ENCODE measurements around the gene INCA1. TPM values are rescaled to one million over a fixed set of nuclear protein-coding genes. Genes with fewer than 3 reads are reported as not detected.

The INCA1 gene
- total RNA-seq, 2 donors from 2014 or later: 1.7 to 2.9 TPM

DNA sequence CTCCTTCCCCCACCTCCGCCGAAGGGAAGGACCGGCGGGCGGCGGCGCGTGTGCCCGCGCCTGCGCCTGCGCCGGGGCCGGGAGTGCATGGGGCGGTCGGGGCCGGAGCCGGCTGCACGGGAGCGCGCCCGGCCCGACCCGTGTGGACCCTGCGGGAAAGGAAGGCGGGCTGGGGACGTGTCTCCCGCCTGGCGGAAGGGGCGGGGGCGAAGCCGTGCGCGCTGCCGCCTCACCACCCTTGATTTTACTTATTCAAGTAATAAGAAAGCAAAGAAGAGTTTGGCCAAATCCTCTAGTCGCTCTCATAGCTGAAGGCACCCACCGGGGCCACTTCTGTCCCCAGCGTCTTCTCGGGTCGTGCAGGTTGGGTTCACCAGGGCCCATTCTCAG is 48.4 kb downstream of the INCA1 start:
- H3K4me1 ChIP-seq: peaks cover 0 to 64% of the 10 kb centered on the region in 2 donors

DNA sequence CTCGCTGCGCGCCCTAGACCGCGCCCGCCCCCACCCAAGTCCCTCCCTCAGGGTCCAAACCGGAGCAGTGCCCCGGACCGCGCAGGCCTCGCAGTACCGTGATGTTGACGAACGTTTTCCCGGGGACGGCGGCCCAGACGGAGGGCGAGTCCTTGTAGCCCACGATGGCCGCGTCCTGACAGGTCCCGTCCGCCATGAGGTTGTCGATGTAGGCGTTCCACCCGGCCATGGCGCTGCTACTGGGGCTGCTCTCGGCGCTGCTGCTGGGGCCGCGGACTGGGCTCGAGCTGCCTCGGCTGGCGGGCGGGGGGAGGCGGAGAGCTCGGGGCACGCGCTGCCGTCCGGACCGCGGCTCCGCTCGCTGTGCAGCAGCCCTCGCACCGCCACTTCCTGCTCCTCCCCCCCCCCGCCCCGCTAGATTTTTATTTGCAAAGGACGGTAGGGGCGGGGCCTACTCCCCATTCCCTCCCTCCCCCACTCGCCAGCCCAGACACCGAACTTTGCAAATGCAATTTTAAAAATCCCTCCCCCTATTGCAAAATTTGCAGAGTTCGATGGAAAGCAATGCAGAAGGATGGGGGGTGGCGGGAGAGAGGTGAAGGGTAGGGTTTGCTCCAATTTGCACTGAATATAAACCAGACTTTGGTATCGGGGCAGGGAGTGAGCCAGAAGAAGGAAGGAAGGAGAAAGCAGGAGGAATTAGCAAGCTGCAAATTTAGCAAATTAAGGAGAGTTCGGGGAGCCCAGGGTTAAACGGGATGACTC is 49.0 kb downstream of the INCA1 start, which contains the start of gene PFN1:
TSS of gene PFN1 (minus strand) at position 365 of the 765 bp plus-strand sequence. CDS start at position 229, 136 bp downstream.
- Histone ChIP-seq H3K27me3 (no peaks in the 10 kb centered on the region), H3K27ac (peak within 1 kb of the TSS; percentile 98 to 100), H3K36me3 (peaks cover 24% of the 10 kb centered on the region), H3K4me1 (peaks cover 0 to 67% of the 10 kb centered on the region in 2 donors), H3K4me3 (peak within 1 kb of the TSS; percentile 80 to 89), H3K9me3 (no peaks in the 10 kb centered on the region)
- TF ChIP-seq, protein P1, sequence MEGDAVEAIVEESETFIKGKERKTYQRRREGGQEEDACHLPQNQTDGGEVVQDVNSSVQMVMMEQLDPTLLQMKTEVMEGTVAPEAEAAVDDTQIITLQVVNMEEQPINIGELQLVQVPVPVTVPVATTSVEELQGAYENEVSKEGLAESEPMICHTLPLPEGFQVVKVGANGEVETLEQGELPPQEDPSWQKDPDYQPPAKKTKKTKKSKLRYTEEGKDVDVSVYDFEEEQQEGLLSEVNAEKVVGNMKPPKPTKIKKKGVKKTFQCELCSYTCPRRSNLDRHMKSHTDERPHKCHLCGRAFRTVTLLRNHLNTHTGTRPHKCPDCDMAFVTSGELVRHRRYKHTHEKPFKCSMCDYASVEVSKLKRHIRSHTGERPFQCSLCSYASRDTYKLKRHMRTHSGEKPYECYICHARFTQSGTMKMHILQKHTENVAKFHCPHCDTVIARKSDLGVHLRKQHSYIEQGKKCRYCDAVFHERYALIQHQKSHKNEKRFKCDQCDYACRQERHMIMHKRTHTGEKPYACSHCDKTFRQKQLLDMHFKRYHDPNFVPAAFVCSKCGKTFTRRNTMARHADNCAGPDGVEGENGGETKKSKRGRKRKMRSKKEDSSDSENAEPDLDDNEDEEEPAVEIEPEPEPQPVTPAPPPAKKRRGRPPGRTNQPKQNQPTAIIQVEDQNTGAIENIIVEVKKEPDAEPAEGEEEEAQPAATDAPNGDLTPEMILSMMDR (IDR thresholded peaks at IDR 0.05): no peak
- DNase-seq (ENCODE audit: low spot score): peak; percentile 92

More for the DNA sequence above, 48.4 kb downstream of the INCA1 start:
- peak overlapping the region; percentile 80 to 89 for H3K4me3 ChIP-seq
- H3K9me3 ChIP-seq: no peaks in the 10 kb centered on the region
- H3K27ac ChIP-seq: peak overlapping the region; percentile 98 to 100
- DNase-seq (ENCODE audit: low spot score): peak; percentile 74
- H3K27me3 ChIP-seq: no peaks in the 10 kb centered on the region
- peaks cover 19% of the 10 kb centered on the region for H3K36me3 ChIP-seq
- TF ChIP-seq, protein P1 (IDR thresholded peaks at IDR 0.05): no peak

DNA sequence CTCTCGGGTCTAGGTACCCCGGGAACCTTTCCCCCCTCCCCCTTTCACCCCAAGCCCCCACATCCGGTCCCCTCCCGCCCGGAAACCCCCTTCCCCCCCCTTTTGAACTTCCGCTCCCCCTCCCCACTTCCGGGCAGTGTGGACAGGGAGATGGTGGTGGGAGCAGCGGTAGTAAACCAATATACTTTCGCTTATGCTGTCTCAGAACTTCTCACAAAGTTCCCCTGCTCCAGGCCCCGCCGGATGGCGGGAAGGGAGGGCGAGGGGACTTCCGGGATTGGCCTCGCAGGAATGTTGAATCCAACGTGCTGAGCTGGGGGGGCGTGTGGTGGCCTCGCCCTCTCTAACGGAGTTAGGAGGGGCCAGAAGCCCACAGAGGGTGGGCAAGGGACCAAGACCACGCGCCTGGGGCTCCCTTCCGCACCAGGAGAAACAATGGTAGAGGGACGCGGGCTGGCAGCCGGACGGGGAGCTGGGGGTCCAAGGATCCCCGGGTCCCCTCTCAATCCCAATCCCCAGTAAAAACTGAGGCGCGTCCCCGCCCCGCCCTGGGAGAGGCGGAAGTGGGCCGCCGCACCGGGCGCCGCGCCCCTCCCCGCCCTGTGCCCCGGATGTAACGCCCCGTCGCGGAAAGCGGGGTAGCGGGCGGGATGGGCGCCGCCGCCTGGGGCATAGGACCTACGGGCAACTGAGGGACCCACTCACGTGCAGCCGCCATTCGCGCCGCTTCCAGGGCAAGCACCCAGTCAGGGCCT is 49.7 kb downstream of the INCA1 start:
- Histone ChIP-seq H3K27ac (peak overlapping the region; percentile 98 to 100), H3K4me3 (peak overlapping the region; percentile 80 to 89), H3K27me3 (no peaks in the 10 kb centered on the region), H3K9me3 (no peaks in the 10 kb centered on the region), H3K4me1 (peaks cover 0 to 60% of the 10 kb centered on the region in 2 donors), H3K36me3 (peaks cover 32% of the 10 kb centered on the region)
- no peak for DNase-seq (ENCODE audit: low spot score)
- TF ChIP-seq, protein P1 (IDR thresholded peaks at IDR 0.05): no peak

DNA sequence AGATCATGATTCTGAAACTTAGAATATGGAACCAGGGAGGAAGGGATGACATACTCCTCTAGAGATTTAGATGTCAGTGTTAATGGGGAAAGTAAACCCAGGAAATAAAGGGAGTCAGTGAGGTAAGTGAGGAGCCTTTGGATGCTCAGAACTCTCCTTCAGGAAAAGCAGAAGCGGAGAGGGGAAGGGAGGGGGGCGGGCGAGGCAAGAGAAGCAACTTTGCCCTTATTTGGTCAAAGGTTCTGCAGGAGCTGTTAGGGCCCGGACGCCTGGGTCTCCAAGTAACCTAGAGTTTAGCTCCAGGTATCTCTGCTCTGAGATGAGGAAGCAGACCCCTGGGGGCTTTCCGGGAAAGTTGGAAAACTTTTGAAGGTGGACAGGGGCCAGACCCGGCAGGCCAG is 50.3 kb downstream of the INCA1 start:
- Histone ChIP-seq H3K4me3 (peak overlapping the region; percentile 80 to 89), H3K27ac (peak overlapping the region; percentile 98 to 100), H3K9me3 (no peaks in the 10 kb centered on the region), H3K4me1 (peaks cover 0 to 60% of the 10 kb centered on the region in 2 donors), H3K27me3 (no peaks in the 10 kb centered on the region), H3K36me3 (peaks cover 37% of the 10 kb centered on the region)
- no peak for DNase-seq (ENCODE audit: low spot score)
- TF ChIP-seq, protein P1 (IDR thresholded peaks at IDR 0.05): no peak

DNA sequence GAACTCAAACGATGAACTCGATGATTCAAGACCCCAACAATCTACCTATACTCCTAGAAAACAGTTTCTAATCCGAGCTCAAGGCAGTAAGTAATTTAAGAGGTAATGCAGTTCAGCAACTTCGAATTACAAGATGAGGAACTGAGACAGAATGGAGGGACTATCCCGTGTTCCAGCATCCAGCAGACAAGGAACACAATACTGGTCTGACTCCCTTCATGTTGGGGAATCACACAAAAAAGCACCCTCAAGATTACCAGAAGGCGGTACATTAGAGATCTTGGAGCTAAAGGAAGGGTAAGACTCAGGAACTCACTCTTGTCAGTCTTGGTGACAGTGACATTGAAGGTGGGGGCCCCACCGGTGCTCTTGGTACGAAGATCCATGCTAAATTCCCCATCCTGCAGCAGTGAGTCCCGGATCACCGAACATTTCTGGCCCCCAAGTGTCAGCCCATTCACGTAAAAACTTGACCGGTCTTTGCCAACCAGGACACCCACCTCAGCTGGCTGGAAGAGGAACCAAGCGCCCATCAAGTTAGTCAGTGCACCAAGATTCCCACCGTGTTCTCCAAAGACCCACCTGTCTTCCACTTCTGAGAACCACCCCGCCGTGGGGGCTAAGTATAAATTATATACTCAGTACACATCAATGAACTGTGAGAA is 50.9 kb downstream of the INCA1 start:
- Histone ChIP-seq H3K27ac (peak overlapping the region; percentile 98 to 100), H3K9me3 (no peaks in the 10 kb centered on the region), H3K36me3 (peaks cover 40% of the 10 kb centered on the region), H3K4me3 (peak overlapping the region; percentile 80 to 89), H3K4me1 (peaks cover 0 to 66% of the 10 kb centered on the region in 2 donors), H3K27me3 (no peaks in the 10 kb centered on the region)
- no peak for DNase-seq (ENCODE audit: low spot score)
- TF ChIP-seq, protein P1 (IDR thresholded peaks at IDR 0.05): no peak

Data from right atrium auricular region (tissue), 2 donors.